HG02759 (cell line): ENCODE measurements around the gene ROCK2.
A peak's percentile ranks its signal among the peaks of the same experiment; 100 is the strongest.

Experiments
- ATAC-seq: cut with Tn5 transposase; IDR thresholded peaks from one replicate; pipeline ENCODE4 v1.9.1; 2021; ENCODE audit warnings: mild to moderate bottlenecking, moderate library complexity; ENCODE audit not compliant: unreplicated experiment

The ROCK2 gene

DNA sequence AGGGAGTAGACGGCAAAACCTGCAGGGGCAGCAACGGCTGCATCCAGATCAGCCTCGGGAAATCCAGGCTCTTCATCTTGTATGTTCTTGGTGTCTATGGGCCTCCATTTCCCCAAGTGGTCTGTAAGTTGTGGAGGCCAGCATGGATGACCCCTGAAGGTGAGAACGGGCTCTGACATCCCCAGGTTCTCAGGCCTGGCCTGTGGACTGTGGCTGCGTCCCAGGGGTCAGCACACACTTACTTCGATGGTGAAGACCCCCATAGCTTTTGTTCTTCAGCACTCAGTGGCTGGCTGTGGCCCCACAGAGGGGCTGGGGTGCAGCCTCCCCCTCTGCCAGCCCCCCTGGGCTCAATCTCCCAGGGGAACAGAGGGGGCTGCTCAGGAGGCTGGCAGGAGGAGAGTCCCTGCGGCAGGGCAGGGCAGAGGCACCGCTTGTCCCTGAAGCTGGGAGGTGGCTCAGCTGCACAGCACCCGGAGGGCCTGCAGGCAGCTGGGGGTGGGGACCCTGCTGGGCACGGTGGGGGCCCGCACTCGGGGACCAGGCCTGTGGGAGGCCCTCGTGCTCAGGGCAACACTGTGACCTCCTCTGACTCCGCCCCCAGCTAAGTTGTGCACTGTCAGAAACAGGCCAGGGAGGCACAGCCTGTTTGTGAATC, 185.4 kb downstream of the ROCK2 start:
- ATAC-seq = no peak

- no peak for ATAC-seq
Measured at GRCh38 chr2:11157731-11158130, 186.7 kb downstream of the ROCK2 start.

GRCh38 chr2:11157296-11157695, 187.1 kb downstream of the ROCK2 start:
- no peak for ATAC-seq

DNA sequence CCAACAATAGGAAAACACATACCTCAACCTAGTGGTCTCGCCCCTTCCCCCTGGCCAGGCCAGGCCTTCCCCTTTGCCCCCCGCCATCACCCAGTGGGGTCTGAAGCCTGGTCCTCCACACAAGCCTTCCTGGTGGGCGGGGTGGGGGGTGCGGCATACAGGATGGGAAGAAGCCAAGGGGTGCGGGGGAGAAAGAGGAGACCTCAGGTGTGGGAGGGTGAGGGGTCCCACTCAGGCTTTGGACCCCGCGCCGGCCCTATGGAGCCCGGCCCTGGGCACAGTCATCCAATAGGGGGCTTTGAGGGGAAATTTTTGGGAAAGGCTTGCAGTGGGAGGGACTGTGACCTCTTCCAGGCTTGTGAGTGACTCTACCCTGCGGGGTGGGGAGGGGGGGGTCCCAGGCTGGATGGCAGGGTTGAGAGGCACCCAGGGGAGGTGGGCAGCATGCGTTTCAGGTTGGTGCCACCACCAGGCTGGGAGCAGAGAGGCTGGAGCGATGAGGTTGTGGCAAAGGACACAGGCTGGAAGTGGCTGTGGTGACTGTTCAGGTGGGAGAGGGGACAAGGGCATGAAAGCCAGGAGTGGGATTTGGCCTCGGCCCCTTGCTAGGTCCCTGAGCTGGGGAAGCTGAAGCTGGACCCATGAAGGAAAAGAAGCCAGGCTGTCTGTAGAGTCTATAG, 187.9 kb downstream of the ROCK2 start:
- no peak for ATAC-seq

DNA sequence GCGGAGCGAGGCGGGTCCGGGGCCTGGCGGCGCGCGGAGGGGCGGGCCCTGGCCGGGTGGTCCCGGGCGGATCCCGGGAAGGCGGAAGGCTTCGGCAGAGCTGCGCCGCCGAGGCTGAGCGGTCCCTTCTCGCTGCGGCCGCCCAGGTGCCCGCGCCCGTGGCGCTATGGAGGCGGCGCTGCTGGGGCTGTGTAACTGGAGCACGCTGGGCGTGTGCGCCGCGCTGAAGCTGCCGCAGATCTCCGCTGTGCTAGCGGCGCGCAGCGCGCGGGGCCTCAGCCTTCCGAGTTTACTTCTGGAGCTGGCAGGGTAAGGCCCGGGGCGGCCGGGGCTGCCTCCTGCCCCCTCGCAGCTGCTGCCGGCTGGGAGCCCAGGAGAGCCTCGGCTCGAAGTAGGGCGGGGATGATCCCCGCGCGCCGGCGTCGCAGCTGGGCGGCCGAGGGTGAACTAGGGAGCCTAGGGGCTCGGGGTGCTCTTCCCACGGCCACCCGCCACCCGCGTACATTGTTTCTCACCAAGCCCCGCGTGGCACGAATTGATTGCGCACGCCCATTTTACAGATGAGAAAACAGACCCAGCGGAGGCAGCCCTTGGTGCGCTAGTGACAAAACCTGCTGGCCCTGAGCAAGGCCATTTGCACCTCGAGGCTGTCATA, 188.9 kb downstream of the ROCK2 start, which contains the start of gene SLC66A3:
Gene SLC66A3 (plus strand): TSS at position 87 of the 655 bp plus-strand sequence. CDS start 80 bp downstream, at position 167.
- ATAC-seq = peak; percentile 80

DNA sequence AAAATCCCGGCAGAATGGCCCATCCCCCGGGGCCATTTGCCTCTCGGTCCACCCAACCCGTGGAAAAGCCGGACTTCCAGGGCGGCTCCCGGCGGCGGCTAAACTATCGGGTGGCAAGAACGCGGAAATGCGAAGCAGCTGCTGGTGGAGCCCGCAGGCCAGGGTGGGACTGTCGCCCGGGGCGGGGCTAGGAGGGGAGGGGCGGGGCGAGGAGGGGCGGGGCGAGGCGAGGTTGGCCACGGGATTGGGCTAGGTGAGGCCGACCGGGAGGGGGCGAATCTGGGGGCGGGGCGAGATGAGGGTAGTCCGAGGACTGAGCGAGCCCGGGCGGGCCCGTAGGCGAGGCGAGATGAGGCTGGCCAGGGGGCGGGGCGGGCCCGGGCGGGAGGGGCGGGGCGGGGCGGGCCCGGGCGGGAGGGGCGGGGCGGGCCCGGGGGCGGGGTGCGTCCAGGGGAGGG, 189.5 kb downstream of the ROCK2 start:
- ATAC-seq = peak; percentile 68

GRCh38 chr2:11154016-11154922, 190.2 kb downstream of the ROCK2 start:
- peak; percentile 17 for ATAC-seq

DNA sequence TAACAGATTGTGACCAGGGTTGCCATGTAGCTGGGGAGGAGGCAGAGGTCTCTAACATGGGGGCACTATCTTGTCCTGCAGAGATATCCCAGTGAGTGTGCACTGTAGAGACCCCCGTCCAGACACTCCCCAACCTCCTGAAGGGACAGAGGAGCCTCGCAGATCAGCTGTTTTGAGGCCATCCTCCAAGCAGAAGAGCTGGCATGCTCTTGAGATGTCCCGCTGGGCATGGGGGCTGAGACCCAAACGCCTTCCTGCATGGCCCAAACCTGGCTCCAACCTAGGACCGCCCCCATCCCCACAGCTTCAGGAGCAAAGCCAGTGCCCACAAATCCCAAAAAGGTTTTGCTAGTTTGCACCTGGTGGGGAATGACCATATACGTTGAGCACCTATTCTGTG, 191.8 kb downstream of the ROCK2 start:
- ATAC-seq = no peak

GRCh38 chr2:11147263-11147662, 197.2 kb downstream of the ROCK2 start:
- ATAC-seq = no peak

DNA sequence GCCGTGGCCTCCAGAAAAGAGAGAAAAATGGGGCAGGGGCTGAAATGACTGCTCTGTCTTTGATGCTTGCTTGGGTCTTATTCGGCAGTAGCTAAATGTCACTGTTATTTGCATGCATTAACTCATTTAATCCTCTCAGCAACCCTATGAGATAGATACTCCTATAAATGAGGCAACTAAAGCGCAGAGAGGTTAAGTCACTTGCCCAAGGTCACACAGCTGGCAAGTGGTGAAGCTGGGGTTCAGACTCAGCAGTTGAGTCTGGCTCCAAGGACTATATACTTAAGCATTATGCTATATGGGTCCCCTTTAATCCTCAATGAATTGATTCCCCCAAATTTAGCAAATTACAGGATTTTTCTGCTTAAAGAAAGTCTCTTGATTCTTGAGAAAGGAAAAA, 198.4 kb downstream of the ROCK2 start:
- no peak for ATAC-seq

DNA sequence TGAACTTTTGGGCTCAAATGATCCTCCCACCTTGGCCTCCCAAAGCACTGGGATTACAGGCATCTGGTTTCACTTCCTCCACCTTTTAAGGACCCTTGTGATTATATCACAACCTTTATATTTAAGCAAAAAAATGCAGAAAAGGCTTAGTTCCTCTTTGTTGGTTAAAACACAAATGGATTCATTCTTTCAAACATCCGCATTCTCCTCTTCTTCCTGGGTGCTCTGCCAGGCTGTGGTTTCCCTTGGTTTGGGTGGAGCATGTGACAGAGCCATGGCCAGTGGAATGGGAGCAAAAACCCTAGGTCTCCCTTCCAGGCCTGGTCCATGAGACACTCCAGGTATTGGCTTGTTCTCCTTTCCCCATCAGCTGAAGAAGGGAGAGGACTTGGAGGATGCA, 199.1 kb downstream of the ROCK2 start:
- no peak for ATAC-seq

DNA sequence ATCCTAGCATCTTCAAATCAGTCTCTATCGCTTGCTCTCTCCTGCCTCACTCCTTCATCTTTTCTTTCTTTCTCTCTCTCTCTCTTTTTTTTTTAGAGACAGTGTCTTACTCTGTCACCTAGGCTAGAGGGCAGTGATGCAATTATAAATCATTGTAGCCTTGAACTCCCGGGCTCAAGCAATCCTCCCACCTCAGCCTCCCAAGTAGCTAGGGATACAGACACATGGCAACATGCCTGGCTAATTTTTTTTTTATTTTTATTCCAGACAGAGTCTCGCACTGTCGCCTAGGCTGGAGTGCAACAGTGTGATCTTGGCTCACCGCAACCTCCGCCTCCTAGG, 199.7 kb downstream of the ROCK2 start:
- no peak for ATAC-seq

- no peak for ATAC-seq
Measured at GRCh38 chr2:11144077-11144737, 200.2 kb downstream of the ROCK2 start.

DNA sequence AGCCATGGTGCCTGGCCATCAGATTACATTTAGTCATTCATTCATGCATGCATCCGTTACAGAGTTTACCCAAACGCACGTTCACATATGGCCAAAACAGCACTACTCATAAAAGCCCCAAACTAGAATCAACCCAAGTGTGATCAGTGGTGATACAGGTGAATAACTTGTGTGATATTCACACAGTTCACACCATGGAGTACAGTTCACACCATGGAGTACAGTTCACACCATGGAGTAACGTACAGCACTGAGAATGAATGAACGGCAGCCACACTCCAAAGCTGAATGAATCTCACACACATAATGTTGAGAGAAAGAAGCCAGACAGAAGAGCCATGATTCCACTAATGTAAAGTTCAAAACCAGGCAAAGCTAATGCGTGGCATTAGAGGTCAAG, 201.4 kb downstream of the ROCK2 start:
- no peak for ATAC-seq

GRCh38 chr2:11142330-11142729, 202.1 kb downstream of the ROCK2 start:
- no peak for ATAC-seq

GRCh38 chr2:11141319-11141718, 203.1 kb downstream of the ROCK2 start:
- ATAC-seq = no peak

- no peak for ATAC-seq
Measured at GRCh38 chr2:11140492-11140891, 203.9 kb downstream of the ROCK2 start.

DNA sequence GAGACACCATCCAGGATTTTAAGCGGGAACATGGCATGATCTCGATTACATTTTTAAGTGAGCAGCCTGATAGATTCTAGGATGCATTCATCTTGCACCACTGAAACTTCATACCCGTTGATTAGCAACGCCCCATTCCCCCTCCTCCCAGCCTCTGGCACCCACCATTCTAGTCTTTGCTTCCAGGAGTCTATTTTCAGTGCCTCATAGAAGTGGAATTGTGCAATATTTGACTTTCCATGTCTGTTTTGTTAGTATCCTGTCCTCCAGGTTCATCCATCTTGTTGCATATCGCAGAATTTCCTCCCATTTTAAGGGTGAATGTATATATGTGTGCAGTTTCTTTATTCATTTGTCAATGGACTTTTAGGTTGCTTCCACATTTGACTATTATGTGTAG, 210.1 kb downstream of the ROCK2 start:
- ATAC-seq = no peak

GRCh38 chr2:11133936-11134320, 210.5 kb downstream of the ROCK2 start:
- no peak for ATAC-seq

- ATAC-seq = no peak
Measured at GRCh38 chr2:11133238-11133935, 211.0 kb downstream of the ROCK2 start.
